ENCODE data around the gene ZNF518B.

ZNF518B gene

GRCh38 chr4:10462876-10463275, 5.7 kb upstream of the ZNF518B start:
- no peak for TF ChIP-seq GATA2 (IDR thresholded peaks at IDR 0.05; ENCODE audit: low read depth, low read length)

- TF ChIP-seq GATA3 (IDR thresholded peaks at IDR 0.05; ENCODE audit: low read depth, low read length) (no peak), GATA2 (IDR thresholded peaks at IDR 0.05; ENCODE audit: low read depth, low read length) (no peak)
These were observed 4.7 kb upstream of the ZNF518B start for GRCh38 chr4:10461850-10462400.

- no peak for TF ChIP-seq GATA2 (IDR thresholded peaks at IDR 0.05; ENCODE audit: low read depth, low read length)
- no peak for TF ChIP-seq GATA3 (IDR thresholded peaks at IDR 0.05; ENCODE audit: low read depth, low read length)
These were observed 4.0 kb upstream of the ZNF518B start for GRCh38 chr4:10461091-10461849.

- TF ChIP-seq GATA3 (IDR thresholded peaks at IDR 0.05; ENCODE audit: low read depth, low read length) = no peak
- TF ChIP-seq GATA2 (IDR thresholded peaks at IDR 0.05; ENCODE audit: low read depth, low read length) = no peak
These were observed 3.3 kb upstream of the ZNF518B start for GRCh38 chr4:10460313-10461047.

GRCh38 chr4:10459305-10459704, 2.1 kb upstream of the ZNF518B start:
- TF ChIP-seq GATA2 (IDR thresholded peaks at IDR 0.05; ENCODE audit: low read depth, low read length) (no peak), GATA3 (IDR thresholded peaks at IDR 0.05; ENCODE audit: low read depth, low read length) (no peak)

- no peak for TF ChIP-seq GATA3 (IDR thresholded peaks at IDR 0.05; ENCODE audit: low read depth, low read length)
- no peak for TF ChIP-seq GATA2 (IDR thresholded peaks at IDR 0.05; ENCODE audit: low read depth, low read length)
These were observed 951 bp upstream of the ZNF518B start for GRCh38 chr4:10458177-10458576.

- no peak for TF ChIP-seq GATA3 (IDR thresholded peaks at IDR 0.05; ENCODE audit: low read depth, low read length)
- no peak for TF ChIP-seq GATA2 (IDR thresholded peaks at IDR 0.05; ENCODE audit: low read depth, low read length)
These were observed 501 bp downstream of the ZNF518B start for GRCh38 chr4:10456595-10457254.

GRCh38 chr4:10456260-10456594, 999 bp downstream of the ZNF518B start:
- TF ChIP-seq GATA3 (IDR thresholded peaks at IDR 0.05; ENCODE audit: low read depth, low read length) = no peak
- no peak for TF ChIP-seq GATA2 (IDR thresholded peaks at IDR 0.05; ENCODE audit: low read depth, low read length)

- TF ChIP-seq GATA3 (IDR thresholded peaks at IDR 0.05; ENCODE audit: low read depth, low read length) (no peak), GATA2 (IDR thresholded peaks at IDR 0.05; ENCODE audit: low read depth, low read length) (no peak)
These were observed 2.1 kb downstream of the ZNF518B start for GRCh38 chr4:10455133-10455532.

- TF ChIP-seq GATA3 (IDR thresholded peaks at IDR 0.05; ENCODE audit: low read depth, low read length) = no peak
- TF ChIP-seq GATA2 (IDR thresholded peaks at IDR 0.05; ENCODE audit: low read depth, low read length) = no peak
These were observed 2.5 kb downstream of the ZNF518B start for GRCh38 chr4:10454726-10455125.

GRCh38 chr4:10454121-10454520, 3.1 kb downstream of the ZNF518B start:
- TF ChIP-seq GATA2 (IDR thresholded peaks at IDR 0.05; ENCODE audit: low read depth, low read length) (no peak), GATA3 (IDR thresholded peaks at IDR 0.05; ENCODE audit: low read depth, low read length) (no peak)

- TF ChIP-seq GATA3 (IDR thresholded peaks at IDR 0.05; ENCODE audit: low read depth, low read length) = no peak
- no peak for TF ChIP-seq GATA2 (IDR thresholded peaks at IDR 0.05; ENCODE audit: low read depth, low read length)
These were observed 8.2 kb downstream of the ZNF518B start for GRCh38 chr4:10448991-10449390.

GRCh38 chr4:10442976-10443375, 14.2 kb downstream of the ZNF518B start:
- TF ChIP-seq GATA2 (IDR thresholded peaks at IDR 0.05; ENCODE audit: low read depth, low read length) (no peak), GATA3 (IDR thresholded peaks at IDR 0.05; ENCODE audit: low read depth, low read length) (no peak)

- TF ChIP-seq GATA3 (IDR thresholded peaks at IDR 0.05; ENCODE audit: low read depth, low read length) = no peak
- no peak for TF ChIP-seq GATA2 (IDR thresholded peaks at IDR 0.05; ENCODE audit: low read depth, low read length)
These were observed 15.7 kb downstream of the ZNF518B start for GRCh38 chr4:10441512-10441911.

Data from SH-SY5Y (cell line).